ENCODE data around the gene SMG5.

- TF ChIP-seq CTCF (IDR thresholded peaks at IDR 0.05; ENCODE audit: low read length): peak; percentile 43
- no peak for TF ChIP-seq EZH2 (optimal IDR thresholded peaks at IDR 0.05; ENCODE audit: low read depth, low read length)
- no peak for TF ChIP-seq EZH2phosphoT487 (IDR thresholded peaks at IDR 0.05; ENCODE audit: low read length)
Observed at GRCh38 chr1:156281281-156281680, 1.3 kb downstream of the SMG5 start.

Data from MM.1S (cell line).